NCI-H82 treated with DMSO at 0.1 percent for 48 hours (cell line): ENCODE data around the gene GABRG3.
"Not testable (repeated sequence)": the region's sequence is repeated elsewhere in the genome, so short reads cannot be mapped to it uniquely, and the experiment has no call there.

Source experiments
- DNase-seq: peaks from one replicate; lab custom pipeline; 2025; ENCODE audit not compliant: unreplicated experiment; lab: John Stamatoyannopoulos, UW

The GABRG3 gene

DNA sequence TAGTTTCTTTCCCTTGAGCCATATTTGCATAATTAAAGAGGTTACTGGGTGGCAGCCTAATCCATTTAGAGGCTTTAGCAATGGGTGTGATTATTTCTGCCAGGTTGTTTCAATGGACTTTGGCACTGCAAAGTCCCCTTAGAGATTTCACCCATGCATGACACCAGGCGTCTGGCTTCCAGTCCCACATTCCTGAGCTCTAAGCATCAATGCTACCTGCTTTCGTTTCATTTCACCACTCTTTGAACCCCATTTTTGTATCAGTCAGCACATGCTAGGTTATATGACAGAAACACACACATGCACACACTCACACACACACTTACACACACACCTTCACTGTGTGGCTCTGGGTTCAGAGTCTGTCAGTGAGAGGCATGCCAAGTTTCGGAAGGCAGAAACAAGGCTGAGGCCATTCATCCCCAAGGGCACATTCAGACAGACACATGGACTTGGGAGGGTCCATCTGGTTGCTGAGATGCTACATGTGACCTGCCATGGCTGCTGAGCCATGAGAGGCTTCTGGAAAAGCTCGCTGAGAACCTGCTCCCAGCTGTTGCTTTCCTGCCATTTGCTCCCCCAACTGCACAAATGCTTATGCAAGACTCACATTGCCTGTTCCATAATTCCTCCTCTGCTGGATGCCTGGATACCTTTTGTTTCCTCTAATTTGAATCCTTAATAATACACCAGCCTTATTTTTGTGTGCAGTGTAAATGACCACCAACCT is 354.1 kb downstream of the GABRG3 start:
- peak; percentile 36 for DNase-seq

DNA sequence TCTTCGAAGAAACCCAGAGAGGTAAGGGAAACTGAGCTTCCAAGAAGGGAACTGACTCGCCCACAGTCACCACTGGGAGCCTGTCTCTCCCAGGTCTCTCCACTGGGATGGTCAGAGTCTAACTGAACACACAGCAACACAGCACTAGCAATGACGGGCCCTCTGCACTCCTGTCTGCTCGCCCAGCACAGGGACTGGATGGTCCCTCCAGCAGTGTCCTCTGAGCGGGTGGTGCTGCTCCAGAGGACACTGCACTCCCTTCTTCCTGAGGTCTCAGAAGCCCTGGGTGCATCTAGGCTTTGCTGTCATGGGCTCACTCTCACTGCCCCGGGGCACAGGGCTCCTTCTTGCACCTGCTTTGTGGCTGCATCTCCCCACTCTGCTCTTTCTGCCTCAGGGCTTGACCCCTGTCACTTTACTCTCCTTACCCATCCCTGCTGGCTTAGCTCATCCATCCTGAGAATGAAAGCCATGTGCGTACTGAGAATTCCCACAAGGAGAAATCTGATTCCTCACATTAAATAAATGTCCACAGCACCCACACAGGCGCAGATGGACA is 356.6 kb downstream of the GABRG3 start:
- no peak for DNase-seq

DNA sequence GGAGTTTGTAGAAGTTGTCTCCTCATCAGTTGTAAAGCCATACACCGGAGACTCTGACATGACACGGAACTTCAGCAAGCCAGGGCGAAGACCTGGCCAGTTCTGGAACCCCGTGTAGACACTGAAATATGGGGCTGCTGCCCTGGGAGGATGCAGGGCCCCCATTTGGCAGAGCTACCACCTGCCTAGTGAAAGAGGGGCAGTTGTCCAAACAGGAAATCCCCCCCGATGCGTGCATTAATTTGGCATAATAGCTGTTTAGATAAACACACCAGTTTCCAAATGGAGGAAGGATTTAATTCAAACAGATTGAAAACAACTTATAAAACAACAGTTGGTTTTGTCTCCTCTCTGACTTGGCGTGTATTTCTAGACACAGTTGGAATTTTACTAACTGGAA is 357.2 kb downstream of the GABRG3 start:
- DNase-seq, result no peak

DNA sequence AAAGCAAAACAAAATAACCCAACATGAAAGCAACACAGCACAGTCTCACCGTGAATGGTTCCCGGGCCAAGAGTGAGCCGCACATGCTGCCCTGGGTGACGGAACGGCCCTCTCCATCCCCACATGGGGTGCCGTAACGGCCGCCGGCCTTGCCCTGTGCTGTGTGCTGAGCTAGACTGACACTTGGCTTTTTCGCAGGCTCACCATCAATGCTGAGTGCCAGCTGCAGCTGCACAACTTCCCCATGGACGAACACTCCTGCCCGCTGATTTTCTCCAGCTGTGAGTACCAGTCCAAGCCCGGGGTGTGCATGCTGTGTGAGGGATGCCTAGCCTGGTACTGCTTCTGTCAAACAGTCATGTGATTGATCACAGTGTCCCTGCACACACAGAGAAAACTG is 357.6 kb downstream of the GABRG3 start:
- no peak for DNase-seq

DNA sequence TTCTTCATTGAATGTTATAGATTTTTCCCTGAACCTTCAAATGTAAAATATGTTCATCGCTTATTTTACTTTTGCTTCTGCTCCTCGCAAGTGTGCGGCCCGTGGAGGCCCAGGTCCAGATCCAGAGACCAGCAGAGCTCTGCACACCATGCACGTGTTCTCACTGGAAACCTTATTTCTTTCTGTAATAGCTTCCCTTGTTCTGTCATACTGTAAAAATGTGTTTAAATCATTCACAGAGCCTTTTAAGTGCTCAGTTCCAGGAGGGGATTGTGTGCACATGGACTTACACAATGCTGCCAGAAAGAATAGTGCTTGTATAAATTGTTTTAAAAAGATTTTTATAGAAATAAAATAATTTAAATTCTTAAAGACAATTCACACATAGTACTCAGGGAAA is 359.3 kb downstream of the GABRG3 start:
- no peak for DNase-seq

DNA sequence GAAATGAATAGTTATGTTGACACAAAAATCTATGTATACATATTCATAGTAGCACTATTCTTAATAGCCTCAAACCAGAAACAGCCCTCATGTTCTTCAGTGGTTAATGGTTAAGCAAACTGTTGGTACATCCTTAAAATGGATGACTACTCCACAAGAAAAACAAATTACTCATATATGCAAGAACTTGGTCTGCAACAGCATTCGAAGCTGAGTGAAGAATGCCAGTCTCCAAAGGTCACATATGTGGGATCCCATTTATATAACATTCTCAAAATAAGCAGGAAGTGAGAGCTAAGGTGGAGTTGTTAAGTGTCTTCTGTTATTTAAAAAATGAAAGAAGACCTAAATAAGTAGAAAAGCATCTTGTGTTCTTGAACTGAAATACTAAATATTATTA is 365.7 kb downstream of the GABRG3 start:
- no peak for DNase-seq

DNA sequence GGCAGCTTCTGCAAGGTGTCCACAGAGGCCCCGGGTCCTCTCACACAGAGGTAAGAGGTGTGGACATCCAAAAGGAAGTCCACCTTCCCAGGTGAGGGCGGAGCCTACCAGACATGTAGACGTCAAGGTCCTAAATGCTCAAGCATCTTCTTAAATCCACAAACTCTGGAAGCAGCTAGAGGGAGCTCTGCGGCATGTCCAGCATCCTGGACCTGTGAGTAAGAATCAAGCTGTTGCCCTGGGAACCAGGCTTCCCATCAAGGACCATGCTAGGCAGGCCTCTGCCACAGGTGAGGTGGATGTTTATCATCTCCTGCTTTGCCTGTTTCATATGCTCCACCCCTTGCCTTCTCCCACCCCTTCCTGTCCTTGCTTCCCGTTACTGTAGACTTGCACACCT is 368.2 kb downstream of the GABRG3 start:
- no peak for DNase-seq

DNA sequence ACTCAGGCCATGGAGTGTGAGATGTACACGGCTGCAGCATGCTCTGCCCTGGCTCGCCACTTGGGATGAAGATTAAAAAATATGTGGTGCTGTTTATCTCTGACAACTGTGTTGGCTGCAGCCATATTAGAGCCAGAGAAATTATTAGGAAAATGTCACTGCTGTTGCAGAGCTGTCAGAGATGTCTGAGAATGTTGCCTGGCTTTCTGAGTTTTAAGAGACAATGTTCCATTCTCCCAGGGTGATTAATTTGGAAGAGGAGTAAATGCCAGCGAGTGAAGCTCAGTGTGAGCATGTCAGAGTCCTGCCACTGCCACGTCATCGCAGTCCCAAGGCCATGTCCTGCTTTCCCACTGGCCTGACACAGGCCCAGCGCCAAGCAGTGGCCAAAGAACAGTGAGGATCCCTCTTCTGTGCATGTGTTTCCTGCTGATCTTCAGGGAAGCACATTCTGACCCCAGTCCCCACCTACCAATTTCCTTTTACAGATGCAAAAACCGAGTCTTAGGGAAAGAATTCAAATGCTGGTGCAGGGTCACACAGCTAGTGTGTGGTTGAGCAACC is 370.9 kb downstream of the GABRG3 start:
- DNase-seq, result no peak

DNA sequence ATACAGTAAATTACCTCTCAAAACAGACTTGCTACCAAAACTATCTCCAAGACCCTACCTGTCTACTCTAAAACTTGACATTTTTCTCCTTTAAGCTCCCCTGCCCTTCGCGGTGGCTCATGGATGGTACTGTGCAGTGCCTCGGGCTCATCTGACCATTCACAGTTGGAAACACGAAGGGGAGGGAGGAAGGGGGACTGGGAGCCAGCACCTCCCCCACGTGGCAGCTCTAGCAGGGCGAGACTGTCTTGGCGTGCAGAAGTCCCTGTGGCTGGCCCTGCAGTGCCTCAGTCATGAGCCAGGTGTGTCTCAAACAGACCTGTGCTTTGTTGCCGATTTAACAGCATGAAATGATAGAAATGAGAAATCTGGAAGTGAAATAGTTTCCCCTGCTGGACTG is 372.0 kb downstream of the GABRG3 start:
- DNase-seq, result no peak

DNA sequence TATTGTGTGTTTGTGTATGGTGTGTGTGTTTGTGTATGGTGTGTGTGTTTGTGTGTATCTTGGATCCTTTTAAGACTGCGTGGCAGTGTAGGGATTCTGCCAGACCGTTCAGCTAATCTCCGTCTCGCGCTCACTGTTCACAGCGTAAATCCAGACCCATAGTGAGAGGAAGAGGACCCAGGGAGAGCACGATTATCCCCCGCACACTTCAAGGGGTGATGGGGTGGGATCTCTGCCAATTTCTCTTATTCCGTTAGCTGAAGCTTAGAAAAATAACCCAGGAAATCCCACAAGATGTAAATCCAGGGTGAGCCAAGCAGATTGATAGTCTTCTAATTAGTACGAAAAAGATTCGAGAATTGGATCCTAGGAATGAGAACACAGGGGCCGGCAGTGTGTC is 381.2 kb downstream of the GABRG3 start:
- no peak for DNase-seq

DNA sequence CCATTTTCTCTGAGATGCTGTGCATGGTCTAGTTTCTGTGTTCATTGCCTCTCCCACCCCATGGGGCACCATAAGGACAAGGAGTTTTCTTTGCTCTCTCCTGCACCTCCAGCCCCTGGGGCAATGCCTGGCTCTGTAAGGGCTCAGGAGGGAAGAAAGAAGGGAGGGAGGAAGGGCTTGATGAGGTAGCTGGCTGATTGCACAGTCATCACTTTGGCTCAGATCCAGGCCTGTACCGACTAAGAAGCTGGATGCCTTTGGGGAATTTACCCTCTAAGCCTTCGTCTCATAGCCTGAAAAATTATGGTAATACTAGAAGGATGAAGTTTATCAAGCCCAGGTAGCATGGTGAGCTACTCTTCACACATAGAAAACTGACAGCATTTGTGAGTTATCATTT is 382.9 kb downstream of the GABRG3 start:
- no peak for DNase-seq

DNA sequence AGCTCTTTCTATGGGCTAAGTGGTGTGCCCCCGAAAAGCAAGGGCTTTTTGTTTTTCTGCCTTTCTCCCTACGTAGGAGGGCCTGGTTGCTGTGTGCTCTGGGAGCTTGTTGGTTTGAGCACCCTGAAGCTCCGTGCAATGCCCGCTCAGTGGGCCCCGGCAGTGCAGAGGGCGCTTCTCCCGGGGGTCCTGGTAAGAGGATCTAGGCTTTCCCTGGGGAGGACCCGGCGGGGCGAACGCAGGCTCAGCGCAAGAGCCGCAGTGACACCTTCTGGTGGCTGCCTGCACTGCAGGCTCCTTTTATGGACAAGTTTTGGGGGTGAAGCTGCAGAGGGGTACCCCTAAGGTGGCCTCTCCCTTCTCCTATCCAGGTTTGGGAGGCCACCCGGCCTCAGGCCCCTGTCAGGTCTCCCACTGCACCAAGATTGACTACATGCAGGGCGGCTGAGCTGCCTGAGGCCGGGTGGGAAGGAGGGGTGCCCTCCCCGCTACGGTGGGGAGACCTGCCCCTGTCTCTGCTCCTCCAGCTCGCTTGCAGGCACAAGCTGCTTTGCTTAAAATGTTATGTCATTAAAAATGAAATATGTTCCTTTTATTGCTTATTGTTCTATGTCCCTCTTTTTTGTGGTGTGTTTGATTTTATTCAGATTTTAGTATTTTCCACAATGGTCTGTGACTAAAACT is 387.9 kb downstream of the GABRG3 start:
- no peak for DNase-seq

DNA sequence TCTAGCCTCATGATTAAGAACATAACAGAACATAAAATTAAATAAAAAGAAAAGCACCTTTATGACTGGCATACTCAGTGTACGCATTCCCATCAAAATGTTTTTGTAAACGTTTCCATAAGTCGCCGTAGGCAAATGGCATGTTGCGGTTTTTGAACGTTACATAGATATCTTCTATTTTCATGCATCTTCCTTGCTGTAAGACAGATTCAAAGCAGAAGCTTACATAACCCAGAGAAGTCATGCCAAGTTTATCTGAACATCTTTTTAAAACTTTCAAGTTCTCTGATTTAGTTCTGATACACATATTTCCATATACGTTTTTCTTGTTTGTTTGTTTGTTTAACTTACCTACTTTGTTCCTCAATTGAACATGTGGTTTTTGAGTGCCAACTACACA is 388.6 kb downstream of the GABRG3 start:
- no peak for DNase-seq

DNA sequence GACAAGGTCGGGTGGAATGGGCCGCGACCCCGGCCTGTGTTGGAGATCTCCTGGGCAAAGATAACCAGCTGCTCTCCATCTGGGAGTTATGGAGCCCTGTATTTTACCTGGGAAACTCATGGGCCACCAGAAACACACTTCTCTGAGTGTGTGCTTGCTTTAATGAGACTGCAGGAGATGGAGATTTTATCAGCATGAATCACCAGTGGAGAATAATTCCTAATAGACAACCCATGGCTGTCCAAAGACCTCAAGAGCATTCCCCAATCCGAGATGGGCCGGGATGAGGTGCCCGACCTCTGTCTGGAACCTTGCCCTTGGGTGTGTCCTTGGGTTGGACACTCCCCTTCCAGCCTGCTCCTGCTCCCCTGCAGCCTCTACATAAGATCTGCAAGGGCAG is 389.3 kb downstream of the GABRG3 start:
- no peak for DNase-seq

DNA sequence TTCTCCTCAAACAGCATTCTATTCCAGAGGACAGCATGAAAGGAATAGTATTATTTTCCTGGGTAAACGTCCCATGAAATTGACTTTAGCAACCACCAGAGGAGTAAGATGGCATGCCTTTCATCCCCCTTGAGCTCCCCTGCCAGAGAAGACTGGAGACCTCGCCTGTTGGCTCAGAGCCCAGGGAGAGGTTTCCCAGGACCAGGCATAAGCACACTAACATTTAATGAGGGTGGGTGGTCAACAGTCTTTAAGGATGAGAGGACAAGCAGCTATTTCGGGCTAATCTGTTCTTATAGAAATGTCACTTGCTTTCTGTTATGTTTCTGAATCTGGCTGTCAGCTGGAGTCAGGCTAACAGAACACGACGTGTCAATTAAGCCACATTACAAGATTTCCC is 390.5 kb downstream of the GABRG3 start:
- DNase-seq, result no peak

DNA sequence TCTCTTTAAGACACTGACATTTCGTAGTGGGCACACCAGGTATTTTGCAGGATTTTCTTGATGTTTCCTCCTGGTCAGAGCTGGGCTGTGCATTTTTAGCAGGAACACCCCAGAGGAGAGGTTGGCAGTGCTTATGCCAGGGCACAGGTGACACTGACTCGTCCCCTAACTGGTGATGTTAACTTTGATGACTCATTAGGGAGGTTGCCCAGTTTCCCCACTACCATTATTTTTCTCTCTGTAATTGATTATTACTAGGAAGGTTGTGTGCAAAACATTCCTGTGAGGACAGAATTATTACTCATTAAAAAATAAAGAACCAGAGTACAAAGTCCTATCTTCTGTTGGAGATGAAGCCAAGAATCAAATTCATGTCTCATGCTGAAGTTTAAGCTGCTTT is 394.5 kb downstream of the GABRG3 start:
- no peak for DNase-seq

DNA sequence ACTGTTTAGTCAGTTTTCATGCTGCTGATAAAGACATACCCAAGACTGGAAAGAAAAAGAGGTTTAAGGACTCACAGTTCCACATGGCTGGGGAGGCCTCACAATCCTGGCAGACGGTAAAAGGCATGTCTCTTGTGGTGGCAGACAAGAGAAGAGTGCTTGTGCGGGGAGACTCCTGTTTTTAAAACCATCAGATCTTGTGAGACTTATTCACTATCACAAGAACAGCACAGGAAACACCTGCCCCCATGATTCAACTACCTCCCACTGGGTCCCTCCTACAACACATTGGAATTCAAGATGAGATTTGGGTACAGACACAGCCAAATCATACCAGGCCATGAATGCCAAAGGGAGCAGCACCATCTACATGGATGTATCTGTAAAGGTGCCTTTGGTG is 406.4 kb downstream of the GABRG3 start:
- not testable (repeated sequence) for DNase-seq

DNA sequence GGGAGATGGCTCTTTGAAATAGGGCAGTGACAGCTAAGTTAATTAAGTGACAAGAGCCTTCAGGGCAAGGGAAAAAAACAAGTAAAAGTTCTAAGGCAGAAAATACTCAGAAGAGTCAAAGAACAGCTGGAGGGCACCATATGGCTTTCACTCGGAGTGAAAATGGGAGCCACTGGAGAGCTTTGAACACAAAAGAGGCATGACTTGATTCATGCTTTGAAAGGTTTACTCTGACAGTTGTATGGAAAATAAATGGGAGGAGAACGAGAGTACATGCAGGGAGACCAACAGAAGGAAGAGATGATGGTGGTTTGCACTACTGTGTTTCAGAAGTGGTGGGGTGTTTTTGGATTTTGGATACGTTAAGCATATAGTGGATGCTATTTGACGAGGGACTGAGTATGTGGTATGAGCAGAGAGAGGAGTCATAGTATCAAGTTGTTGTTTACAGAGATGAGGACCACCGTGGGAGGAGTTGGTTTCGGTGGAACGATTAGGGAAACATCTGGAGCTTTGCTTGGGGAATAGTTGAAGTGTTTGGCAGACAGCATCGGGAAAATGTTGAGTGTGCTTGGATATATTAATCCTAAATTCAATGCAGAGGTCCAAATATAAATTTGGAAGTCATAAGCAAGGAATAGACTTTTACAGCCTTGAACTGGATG is 411.5 kb downstream of the GABRG3 start:
- peak; percentile 27 for DNase-seq

DNA sequence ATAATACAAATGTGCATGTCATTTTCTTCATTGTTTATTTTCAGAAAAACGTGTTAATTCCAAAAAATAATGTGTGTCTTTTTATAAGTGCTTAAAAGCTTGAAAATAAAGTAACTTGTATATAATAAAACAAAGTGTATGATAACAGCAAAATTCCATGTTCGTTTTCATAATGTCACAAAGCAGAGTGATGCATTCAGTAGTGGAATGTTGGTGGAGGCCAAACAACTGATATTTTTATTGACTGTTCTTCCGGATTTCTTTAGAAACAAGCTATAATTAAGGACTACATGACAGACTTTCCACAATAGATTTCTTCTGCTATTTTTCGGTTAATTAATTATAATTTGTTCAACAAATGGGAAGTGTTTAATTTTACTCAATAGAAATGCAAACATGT is 412.7 kb downstream of the GABRG3 start:
- DNase-seq, result no peak

DNA sequence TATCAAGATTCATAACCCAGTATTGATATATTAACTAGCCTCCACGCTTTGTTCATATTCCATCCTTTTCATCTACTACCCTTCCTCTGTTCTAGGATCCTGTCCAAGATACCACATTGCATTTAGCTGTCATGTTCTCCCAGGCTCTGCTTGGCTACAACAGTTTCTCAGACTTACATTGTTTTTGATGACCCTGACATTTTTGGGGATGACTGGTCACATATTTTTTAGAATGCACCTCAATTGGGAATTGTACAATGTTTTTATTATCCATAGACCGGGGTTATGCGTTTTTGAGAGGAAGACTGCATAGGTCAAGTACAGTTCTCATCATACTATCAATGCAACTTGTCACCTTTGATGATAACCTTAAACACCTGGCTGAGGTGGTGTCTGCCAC is 421.2 kb downstream of the GABRG3 start:
- no peak for DNase-seq

DNA sequence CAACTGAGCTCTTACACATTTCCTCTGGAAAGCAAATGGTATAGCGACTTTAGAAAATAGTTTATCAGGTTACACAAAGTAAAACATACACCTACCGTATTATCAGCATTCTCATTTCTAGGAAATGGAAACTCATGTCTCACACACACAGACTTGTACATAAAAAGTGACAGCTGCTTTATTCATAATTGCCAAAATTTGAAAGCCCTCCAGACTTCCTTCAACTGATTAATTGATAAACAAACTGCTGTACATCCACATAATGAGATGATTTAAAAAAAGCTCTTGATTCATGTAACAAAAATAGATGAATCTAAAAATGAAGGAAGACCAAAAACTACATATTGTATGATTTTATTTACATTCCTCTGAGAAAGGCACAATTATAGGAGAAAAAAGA is 425.5 kb downstream of the GABRG3 start:
- DNase-seq, result no peak

DNA sequence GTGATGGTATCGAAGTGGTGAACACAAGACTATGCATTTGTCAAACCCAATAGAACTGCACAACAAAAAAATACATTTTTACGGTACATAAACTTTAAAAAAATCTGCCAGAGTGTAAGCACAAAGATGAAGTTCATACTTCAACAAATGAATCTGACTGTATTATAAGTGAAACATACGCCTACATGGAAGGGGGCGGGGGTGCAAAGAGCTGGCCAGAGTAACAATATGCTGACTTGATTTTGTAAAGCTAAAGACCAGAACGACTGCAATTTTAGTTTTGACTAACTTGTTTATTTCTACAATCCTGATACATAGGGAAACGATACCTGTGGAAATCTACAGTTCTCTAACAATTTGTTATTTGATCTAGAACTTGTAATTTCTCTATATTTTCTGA is 426.0 kb downstream of the GABRG3 start:
- DNase-seq, result no peak
